ENCODE results near the gene HINT1. TPM values are rescaled to one million over a fixed set of nuclear protein-coding genes. Genes with fewer than 3 reads are reported as not detected.
A peak's percentile ranks its signal among the peaks of the same experiment; 100 is the strongest.

HINT1 gene
- total and polyA plus RNA-seq, 9 of the 15 experiments (the other 6 are each of a cell fraction or from before 2014, with no cell fraction given): 296 to 1,027 (median 500) TPM

- peak; percentile 58 for TF ChIP-seq MGA (IDR thresholded peaks at IDR 0.05)
- TF ChIP-seq MEIS2 (IDR thresholded peaks at IDR 0.05; ENCODE audit: partially characterized antibody): peak; percentile 52
- peak; percentile 49; the same call in 1 of the 2 replicates for TF ChIP-seq CC2D1A (IDR thresholded peaks at IDR 0.05)
- no peak for TF ChIP-seq NR3C1 (CRISPR knock-in tag; IDR thresholded peaks at IDR 0.05)
- no peak for TF ChIP-seq NEUROD1 (IDR thresholded peaks at IDR 0.05; ENCODE audit: borderline replicate concordance, low read depth, low read length, partially characterized antibody)
- no peak for TF ChIP-seq NELFE (IDR thresholded peaks at IDR 0.05; ENCODE audit: insufficient read depth, insufficient read length)
- no peak for TF ChIP-seq SREBF2 (CRISPR knock-in tag; IDR thresholded peaks at IDR 0.05)
- 0 out of 2 replicates have a peak, but pooled peaks have one; percentile 17 for TF ChIP-seq SPI1 (IDR thresholded peaks at IDR 0.05; ENCODE audit: borderline replicate concordance, low read depth, low read length)
- TF ChIP-seq E2F8 (IDR thresholded peaks at IDR 0.05; ENCODE audit: low read depth, partially characterized antibody): peak; percentile 72
- no peak for TF ChIP-seq PHTF2 (CRISPR knock-in tag; IDR thresholded peaks at IDR 0.05)
- peak; percentile 76 for TF ChIP-seq TBP (optimal IDR thresholded peaks at IDR 0.05; ENCODE audit: low read depth, low read length)
- no peak for TF ChIP-seq SOX6 (IDR thresholded peaks at IDR 0.05)
- TF ChIP-seq BCL6 (CRISPR knock-in tag; IDR thresholded peaks at IDR 0.05): no peak
- TF ChIP-seq XRCC4 (IDR thresholded peaks at IDR 0.05; ENCODE audit: extremely low read depth, insufficient read depth, insufficient read length): no peak
- no peak for TF ChIP-seq EHMT2 (IDR thresholded peaks at IDR 0.05)
Measured at GRCh38 chr5:131170540-131171275, 5.7 kb upstream of the HINT1 start, which contains the start of gene LYRM7 (continued).

Measured in K562 (cell line).